HG03280 (cell line): ENCODE data around the gene MICAL3.

Experiments used
- ATAC-seq: cut with Tn5 transposase; IDR thresholded peaks from one replicate; pipeline ENCODE4 v1.9.1; 2021; ENCODE audit warnings: mild to moderate bottlenecking, moderate library complexity; ENCODE audit not compliant: unreplicated experiment

The MICAL3 gene

DNA sequence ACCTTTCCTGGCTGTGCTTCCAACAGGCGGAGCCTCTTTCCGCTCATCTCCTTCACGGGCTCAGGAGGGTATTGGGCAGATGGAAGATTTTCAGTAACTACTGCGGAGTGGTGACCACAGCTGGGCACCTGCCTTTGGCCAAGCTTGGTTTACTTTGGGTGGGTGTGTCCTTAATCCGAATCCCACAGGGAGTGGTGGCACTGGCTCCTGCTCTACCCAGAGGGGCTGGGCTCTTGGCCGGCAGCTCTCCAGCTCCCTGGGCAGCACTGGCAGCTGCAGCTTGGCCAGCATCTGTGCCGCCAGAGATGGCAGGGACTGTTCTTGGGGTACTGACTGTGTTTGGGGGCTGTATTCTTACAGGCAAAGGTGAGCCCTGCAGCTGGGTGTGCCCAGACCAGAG lies 279.9 kb downstream of the MICAL3 start:
- no peak for ATAC-seq

DNA sequence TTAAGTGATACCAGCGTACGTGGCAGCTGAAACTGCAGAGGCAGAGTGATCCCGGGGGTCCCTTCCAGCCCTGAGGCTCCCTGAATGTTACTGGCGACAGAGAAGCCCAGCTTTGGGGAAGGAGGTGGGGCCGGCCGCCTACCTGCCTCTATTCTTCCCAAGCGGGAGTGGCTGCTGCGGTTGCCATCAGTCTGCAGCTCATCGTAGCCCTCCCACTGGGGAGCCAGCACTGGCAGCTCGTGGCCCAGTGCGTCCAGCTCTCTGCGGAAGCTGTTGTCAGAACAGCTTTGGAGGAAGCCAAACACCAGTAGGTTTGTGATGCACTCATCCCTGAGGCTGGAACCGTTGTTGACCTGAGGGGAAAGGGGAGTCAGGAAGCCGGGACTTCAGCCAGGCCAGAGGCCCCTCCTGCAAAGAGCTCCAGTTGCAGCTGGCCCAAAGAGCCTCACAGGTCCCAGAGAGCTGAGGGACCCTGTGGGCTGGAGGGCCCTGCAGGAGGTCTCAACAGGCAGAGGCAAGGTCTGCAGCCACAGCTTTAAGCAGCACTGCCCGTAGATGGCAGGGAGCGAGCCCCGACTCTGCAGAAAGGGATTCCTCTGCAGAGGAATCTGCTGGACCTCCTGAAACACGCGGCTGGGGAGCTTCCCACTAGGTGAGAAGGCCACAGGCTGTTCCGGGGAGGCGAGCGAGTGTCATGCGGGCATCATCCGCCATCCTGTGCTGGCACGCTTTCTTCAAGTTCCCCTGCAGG lies 280.5 kb downstream of the MICAL3 start:
- ATAC-seq: no peak

DNA sequence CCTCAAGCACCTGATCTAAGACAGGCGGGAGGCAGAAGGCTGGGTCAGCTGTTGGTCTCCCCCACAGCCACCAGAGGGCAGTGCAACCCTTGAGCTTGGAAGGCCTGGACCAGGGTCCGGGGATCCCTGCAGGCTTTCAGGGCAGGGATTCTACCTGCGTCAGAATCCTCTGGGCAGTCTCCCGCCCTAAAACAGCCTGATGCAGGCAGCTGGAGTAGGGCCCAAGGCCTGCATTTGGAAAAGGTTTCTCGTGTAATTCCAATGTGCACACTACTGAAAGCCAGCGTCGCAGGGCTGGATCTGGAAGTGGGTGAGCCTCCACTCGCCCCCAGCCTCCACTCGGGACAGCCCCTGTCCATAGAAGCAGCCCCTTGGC lies 281.8 kb downstream of the MICAL3 start:
- ATAC-seq: no peak

DNA sequence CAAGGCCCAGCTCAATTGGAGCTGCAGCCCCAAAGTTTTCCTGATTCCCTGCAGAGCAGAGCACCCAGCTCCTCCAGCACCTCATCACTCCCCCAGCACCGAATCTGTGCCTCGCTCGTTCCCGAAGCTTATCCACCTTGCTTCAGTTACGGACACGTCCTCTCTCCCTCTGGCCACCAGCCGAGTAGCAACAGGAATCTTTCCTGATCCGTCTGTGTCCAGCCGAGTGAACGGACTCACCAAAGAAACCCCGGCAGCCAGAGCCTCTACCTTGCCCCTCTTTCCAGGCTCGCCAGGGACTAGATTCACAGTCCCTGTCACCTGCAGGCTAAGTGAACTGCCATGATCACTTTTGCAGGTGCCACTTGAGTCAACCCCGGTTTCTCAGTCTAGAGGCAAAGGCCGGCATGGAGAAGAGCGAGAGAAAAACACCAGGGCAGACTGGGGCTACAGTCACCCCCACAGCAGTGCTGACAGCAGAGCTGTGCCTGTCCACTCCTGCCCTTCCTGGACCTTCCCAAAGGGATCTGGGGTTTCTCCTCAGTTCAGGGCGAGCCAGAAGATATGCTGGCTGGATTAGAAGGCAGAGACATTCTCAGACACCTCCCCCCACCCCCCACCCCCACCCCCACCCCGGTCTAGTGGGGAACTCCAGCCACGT lies 282.4 kb downstream of the MICAL3 start:
- no peak for ATAC-seq

DNA sequence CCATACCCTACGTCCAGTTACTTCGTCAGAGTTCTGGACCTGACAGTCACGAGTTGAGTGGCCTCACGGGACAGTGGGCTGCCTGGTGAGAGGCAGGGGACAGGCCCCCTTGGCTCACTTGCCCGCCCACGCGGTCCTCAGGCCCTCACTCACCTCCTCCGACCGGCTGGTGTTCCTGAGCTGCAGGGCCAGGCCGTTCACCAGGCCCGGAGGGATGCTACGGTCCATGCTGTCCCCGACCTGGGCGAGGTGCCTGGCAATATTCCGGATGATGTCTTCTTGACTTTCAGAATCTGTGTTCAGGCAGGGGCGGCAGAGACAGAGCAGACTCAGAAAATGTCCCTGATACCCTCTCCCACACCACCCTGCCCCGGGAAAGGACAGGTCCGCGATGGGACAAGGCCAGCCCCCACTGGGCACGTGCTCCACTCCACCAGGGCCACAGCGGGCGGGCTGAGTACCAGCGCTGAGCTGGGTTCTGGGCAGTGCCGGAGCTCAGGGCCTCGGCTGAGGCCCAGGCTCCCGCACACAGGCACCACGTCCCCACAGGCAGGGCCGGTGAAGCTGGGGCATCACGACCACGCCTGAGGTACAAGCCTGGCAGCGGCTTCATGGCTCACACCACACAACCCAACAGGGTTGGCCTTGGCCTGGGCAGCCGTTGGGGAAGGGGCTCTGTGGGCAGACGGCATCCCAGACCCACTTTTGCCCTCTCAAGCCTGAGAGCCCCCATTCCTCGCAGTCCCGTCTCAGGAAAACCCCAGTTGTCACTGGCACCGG lies 285.0 kb downstream of the MICAL3 start:
- ATAC-seq: no peak

DNA sequence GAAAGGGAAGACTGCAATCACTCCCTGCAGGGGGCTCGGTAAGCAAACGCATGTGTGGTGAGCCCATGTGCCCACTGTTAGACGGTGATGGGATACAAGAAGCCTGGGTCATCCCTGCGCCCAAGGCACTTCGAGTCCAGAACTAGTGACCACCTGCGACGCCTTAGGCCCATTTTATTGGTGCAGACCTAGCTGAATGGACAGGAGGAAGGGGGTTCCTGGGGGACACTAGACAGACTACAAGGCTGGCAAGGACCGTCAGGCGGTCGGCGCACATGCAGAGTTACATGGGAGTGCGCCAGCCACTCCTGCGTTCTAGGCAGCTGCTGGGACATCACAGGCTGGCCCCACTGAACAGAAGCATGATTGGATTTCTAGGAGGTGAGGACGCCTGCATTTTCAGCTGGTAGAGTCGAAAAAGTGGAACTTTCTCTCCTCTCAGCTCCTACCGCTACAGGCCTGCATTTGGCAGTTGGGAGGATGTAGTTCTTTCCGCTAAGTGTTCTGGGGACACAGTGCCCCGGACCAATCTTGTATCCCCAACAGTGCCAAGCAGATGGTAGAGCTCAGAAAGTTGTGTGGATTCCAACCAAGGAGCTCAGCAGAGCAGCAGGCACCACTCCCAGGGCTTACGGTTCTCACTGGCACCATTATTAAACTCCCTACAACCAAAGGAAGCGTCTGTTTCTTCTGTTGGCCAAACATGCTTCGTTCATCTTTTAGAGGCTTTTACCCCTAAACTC lies 285.8 kb downstream of the MICAL3 start:
- ATAC-seq: no peak
